Activated T-cell treated with anti-CD3 and anti-CD28 coated beads for 48 hours (primary cell): ENCODE data around the gene PIM2.
"Not testable (repeated sequence)": the region's sequence is repeated elsewhere in the genome, so short reads cannot be mapped to it uniquely, and the experiment has no call there.

ENCODE experiments used
- DNase-seq: peaks from one replicate; pipeline ENCODE4 v3.0.0-alpha.2; 2020; ENCODE audit warnings: low read depth

Gene PIM2

DNA sequence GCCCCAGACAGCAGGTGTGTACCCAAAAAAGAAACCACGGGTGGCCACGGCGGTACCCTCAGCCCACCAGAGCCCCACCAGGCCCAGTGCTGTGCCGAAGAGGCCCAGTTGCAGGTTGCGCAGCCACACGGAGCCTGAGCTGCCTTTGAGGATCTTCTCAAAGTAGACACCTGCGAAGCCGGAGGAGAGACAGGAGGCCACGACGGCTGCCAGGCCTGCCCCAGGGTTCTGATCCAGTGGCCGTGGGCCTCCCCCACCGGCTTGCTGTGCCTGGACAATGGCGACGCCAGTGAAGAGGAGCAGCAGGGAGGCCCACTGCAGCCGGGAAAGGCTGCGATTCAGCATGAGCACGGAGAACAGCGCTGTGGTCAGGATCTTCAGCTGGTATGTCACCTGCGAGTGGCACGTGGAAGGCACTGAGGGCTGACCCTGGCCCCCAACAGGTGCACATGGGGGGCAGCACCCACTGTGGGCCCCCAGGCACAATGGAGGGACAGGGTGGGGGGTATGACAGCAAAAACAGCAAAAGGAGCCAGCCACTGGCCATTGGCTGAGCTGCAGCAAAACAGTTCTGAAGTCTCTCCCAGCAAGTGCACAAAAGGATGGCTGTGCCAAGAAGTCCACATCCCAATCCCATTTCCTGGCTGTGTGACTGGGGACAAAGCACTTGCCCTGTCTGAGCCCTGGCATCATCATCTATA is 13.6 kb downstream of the PIM2 start:
- no peak for DNase-seq

DNA sequence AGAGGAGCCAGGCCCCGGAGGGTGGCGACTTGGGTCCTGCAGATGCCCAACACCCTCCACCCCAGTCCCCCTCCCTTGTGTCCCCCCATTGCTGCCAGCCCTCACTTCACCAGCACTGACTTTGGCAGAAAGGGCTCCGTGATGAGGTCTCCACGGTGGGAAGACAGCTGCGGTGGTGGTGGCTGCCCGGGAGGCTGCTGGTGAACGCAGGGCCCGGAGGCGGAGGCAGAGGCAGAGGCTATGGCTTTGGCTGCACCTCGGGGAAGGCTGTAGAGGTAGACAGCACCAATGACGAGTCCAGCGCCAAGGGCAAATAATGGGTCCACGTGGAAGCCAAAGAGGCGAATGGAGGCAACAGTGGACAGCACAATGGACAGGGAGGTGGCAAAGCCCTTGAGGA is 14.2 kb downstream of the PIM2 start:
- DNase-seq: no peak

DNA sequence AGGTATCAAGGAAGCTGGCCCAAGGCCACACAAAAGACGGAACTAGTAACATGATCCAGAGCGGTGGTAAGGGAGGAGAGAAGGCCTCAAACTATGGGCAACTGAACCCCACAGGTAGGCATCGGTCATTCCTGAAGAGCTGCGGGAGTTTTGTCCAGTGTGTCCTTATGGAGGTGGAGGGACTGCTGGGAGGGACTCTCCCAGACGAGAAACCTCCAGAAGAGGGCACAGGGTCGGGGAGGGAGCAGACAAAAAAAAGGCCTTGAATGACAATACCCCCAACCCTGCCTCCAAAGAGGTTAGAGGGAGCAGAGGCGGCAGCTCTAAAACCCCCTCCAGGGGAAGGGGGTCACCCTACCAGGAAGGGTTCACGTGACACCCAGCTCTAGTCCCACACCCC is 14.6 kb downstream of the PIM2 start:
- no peak for DNase-seq

DNA sequence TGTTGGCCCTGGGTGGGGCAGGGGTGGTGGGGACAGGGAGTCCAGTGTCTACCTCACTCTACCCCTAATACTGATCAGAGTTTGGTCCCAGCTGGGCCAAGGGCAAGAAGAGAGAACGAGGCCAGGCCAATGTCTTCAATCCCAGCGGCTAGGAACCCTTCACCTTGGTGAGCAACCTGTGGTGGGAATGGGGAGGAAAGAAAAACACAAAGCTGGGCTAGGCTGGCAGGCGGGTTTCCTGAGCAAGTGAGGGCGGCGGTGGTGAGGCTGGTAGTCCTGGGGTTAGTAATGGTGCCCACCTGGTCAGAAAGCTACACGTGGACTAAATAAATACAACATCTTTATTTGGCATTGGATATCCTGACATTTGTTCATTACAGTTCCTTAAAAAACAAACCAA is 15.5 kb downstream of the PIM2 start:
- DNase-seq: no peak

DNA sequence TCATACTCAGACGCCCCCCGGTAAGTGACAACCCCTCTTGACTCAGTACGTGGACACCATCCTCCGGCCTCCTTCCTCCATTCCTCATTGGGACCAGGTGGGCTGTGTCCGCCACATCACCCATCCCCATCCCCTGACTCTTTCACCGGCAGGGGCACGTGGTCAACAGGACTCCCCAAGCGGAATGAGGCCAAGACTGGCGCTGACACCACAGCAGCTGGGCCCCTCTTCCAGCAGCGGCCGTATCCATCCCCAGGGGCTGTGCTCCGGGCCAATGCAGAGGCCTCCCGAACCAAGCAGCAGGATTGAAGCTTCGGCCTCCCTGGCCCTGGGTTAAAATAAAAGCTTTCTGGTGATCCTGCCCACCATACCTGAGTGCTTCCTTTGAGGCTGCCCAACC is 16.0 kb downstream of the PIM2 start:
- DNase-seq: no peak

DNA sequence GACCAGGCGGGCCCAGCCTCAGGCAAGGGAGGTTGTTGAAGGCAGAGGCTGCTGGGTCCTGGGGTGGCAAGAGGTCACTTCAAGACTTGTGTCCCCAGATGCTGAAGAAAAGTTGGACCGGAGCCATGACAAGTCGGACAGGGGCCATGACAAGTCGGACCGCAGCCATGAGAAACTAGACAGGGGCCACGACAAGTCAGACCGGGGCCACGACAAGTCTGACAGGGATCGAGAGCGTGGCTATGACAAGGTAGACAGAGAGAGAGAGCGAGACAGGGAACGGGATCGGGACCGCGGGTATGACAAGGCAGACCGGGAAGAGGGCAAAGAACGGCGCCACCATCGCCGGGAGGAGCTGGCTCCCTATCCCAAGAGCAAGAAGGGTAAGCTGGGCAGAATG is 16.7 kb downstream of the PIM2 start:
- no peak for DNase-seq

DNA sequence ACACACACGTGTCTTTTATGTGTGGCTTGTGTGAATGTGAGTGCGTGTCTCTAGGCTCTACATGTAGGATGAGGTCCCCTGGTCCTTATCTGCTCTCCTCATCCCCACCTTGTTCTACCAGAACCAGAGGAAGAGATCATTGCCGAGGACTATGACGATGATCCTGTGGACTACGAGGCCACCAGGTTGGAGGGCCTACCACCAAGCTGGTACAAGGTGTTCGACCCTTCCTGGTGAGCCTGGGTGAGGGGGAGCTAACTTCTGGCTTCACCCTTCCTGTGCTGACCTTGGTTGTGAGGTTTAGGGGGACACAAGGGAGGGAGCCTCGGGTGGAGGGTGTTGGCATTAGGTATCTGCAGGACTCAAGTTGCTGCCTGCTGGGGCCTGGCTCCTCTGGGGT is 17.8 kb downstream of the PIM2 start:
- DNase-seq: no peak

DNA sequence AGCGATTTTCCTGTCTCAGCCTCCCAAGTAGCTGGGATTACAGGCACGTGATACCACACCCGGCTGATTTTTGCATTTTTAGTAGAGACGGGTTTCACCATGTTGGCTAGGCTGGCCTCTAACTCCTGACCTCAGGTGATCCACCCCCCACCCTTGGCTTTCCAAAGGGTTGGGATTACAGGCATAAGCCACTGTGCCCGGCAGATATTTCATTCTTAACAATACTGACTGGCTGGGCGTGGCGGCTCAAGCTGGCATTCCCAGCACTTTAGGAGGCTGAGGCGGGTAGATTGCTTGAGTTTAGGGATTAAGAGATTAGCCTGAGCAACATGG is 19.8 kb downstream of the PIM2 start:
- no peak for DNase-seq

DNA sequence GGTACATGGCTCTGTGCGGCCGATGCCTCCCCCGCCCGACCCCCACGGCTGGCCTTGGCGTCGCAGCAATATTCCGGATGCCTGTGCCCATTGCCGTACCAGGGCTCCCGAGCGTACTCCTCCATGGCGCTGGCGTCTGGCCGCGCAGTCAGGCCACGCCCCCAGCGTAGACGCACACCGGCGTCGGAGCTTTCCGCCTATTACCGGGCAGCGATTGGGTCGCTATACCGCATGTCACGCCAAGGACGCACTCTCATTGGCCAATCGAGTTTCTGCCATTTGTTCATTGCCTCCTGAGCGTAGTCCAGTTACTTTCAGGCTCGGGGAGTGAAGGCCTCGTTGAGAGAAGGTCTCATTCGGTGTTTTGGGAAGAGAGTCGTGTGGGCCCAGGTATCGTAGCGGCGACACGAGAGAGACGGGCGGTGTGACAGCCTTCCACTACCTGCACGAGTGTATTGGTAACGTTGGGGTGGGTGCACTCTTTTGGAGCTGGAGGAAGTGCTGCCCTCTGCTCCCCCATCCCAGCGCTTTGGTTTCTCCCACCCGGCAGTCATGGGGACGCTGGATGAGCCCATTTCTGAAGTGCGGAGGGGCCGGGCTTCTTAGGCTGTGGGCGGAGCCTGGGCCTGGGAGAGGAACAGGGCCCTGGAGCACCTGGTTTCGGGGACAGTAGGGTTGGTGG is 21.1 kb downstream of the PIM2 start, which contains the start of the genes PQBP1 and TIMM17B:
TSS of gene PQBP1 (plus strand) at position 306 of the 682 bp plus-strand sequence. CDS start 580 bp downstream, outside the sequence.
TSS of gene TIMM17B (minus strand) at position 144 of the 682 bp plus-strand sequence. CDS start at position 125, 19 bp downstream.
- DNase-seq: peak; percentile 80

DNA sequence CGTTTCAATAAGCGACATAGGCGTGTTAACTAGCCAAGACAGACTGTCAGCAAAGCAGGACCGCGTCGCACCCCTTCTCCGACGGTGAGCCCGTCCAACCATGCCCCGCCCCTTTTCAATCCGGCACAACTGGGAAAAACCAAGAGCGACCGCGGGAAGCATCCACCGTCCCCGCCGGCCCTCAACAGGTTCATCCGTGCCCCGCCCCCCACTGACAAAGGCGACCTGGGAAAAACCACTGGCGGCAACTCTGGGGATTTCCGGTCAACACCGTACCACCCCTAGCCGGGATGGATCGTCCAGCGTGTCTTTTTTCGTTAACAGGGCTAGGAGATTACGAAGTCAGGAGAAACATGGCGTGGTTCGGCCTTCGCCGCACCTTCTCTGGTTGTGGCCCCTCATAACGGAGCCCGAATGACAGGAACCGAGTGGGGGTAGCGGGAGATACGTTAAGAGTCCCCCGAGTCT is 21.6 kb downstream of the PIM2 start:
- peak; percentile 55 for DNase-seq

DNA sequence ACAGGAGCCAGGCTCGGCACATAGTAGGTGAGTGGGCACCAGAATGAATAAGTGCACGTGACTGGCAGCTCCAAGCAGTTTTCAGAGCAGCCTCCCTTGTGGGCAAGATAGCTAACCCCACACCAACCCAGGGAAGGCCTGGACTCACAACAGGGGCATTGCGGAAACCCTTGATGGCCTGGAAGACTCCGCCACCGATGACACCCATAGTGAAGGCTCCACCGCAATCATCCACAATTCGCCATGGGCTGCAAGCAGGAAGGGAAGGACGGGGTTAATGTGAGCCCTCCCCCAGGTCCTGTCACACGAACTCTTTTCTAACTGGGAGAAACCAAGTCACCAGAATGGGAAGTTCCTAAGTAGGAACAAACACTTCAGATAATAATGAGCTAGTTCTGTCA is 22.2 kb downstream of the PIM2 start:
- DNase-seq: no peak

DNA sequence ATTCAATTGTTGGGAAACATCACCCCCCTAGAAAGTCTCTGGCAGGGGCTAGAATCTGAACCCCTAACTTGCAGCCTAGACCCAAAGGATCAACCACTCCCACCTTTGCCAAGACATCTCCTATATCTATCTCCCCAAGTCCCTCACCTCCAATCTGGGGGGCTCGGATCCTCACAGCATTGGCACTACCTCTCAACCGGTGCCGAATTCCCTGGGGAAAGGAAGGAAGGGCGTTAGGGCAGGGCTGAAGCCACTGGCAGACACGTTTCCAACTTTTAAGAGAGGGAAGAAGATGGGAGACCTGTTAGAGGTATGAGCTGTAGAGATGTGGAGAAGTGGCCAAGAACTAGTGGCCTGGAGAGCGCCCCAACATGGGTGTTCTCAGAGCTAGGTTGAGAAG is 23.9 kb downstream of the PIM2 start:
- no peak for DNase-seq

DNA sequence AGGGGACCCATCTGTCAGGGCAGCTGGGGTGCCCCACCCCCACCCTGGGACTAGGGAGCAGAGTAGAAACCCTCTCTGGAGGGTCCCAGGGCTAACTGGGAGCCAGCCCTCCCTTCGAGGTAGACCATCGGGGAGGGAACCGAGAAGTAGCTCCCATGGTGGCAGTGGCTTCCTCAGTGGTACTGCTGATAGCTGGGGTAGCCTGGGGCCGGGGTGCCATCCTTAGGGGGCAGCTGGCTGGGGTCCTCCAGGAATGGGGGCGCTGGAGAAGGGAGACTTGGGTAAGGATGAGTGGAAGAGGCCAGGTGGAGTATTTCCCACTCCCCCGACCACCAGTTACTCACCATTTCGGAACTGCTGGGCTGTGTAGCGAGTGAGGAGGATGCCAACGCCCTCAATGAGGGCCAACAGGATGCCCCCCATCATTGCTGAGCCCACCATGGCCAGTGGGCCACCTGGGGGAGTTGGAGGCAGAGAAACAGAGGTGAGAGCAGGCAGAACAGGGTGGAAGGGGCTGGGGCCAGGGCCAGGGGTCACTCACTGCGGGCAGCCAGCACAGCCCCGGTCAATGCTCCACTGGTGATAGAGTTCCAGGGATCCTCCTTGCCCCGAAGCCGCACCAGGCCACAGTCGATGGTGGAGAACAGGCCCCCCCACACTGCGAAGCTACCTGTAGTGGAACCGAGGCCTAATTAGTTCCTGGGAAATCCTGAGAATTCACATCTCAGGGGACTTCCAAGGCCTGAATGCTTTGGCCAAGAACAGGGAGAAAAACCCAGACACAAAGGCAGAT is 25.1 kb downstream of the PIM2 start:
- DNase-seq: no peak

DNA sequence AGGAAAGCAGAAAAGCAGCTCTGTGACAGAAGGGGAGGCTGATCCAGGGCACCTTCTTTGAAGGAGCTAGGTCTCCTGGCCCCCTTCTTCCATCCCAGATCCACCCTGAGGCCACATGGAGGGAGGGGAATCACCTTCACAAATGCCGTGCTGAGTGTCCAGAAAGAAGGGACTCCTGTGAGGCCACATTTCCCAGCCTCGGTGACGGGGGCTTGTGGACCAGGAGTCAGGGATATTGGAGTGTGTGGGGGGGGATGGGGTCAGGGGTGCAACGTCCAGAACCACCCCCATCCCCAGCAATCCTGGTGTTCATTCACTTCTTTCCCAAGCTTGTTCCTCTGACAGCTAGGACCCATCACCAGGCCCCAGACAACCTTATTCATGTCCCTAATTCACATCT is 25.9 kb downstream of the PIM2 start:
- no peak for DNase-seq

DNA sequence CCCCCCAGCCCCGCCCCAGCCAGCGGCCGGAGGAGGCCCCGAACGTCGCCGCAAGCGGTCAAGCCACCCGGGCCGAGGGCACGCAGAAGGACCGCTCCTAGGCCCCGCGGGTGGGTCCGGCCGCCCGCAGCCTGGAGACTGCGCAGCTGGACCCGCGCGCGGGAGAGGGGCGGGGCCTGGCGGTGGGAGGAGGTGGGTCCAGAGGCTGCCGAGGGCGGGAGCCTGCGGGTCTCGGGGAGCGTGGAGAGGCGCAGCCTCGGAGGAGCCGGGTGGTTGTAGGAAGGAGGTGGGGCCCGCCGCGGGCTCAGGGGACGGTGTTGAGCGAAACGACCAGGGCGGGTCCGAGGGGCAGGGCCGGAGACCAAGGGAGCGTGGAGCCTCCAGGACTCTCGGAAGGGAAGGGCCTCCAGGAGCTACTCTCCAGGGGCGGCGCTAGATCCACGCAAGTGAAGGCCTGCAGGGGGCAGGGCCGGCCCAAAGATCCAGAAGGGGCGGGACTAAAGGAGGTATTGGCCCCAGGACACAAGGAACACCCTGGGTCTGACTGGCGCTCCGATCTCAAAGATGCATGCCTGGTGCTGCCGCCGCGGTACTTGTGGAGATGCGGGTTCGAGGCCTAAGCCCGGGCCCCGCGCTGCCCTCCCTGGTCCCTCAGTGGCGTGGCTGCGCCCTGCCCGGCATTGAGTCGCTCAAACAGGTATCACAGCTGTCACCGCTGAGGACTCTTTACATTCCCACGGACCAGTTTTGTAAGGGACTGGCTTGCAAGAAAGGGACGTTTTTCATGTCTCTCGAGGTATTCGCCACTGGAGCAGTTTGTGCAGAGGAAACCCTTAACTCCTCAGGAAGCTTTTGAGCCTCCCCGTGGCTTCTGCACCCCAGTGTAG is 27.2 kb downstream of the PIM2 start:
- DNase-seq: peak; percentile 65

DNA sequence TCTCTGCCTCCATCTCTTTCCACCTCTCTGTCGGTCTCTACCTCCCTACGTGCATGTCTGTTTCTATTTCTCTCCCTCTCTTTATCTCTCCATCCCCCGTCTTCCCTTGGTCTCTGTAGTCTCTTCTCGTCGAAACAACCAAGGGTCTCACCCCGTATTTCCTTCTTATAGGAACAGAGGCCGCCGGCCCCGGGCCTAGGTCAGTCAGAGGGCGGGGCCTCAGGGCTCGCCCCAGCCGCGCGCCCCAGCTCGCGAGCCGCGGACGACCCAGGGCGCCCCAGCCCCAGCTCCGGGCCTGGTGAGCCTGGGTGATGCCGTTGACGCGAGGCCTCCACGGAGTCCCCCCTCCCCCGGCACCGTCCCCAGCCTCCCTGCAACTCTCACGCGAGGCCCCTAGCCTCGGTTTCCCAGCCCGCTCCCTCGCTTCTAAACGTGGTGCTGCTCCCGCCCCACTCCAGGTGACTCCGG is 27.9 kb downstream of the PIM2 start:
- no peak for DNase-seq

DNA sequence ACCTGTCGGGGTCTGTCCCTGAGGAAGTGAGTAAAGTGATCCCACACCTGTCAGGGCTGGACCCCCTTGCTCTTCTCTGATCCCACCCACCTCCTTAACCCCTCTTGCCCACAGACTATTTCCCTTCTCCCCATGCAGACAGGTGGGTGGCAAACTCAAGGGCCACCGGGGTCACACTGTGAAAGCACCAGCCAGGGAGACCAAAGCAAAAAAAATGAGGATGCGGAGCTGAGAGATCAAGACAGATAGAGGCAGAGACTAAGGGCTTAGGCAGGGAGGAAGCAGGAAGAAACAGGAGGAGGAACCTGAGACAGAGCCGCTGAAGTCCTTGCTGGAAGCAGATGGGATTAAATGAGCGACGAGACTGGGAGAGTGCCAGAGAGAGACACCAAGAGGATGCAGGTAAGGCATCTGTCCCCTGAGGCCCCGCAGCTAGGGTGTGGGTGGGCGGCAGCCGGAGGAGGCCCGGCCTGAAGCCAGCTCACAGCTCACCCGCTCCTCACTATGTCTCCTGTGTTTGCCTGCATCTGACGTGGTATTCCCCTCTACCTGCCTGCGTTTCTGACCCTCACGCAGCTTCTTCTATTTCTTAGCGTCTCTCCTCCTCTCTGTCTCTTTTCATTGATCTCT is 28.4 kb downstream of the PIM2 start:
- no peak for DNase-seq

DNA sequence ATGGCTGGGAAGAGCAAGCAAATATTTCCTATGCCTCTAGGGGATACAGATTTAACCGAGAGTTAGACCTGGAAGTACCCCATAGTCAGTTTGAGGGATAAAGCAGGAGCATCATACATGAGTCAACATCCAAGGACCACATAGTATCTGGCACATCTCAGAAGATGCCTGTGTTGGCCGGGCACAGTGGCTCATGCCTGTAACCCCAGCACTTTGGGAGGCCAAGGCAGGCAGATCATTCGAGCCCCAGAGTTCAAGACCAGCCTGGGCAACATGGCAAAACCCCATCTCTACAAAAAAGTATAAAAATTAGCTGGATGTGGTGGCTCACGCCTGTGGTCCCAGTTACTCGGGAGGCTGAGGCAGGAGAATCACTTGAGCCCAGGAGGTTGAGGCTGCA is 32.2 kb downstream of the PIM2 start:
- DNase-seq: not testable (repeated sequence)

DNA sequence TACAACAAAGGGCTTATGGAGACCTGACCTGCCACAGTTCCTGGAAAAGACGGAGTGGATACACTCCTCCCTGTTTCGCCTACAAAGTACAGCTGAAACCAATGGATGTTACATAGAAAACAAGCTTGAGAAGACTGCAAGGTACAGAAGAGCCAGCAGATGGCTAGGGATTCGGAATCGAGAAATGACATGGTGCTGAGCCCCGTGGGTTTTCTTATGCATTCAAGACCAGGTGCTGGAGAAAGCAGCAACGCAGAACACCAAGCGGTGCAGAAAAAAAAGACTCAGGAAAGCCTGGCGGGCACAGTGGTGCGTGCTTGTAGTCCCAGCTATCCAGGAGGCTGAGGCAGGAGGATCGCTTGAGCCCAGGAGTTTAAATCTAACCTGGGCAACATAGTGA is 35.1 kb downstream of the PIM2 start:
- DNase-seq: no peak

DNA sequence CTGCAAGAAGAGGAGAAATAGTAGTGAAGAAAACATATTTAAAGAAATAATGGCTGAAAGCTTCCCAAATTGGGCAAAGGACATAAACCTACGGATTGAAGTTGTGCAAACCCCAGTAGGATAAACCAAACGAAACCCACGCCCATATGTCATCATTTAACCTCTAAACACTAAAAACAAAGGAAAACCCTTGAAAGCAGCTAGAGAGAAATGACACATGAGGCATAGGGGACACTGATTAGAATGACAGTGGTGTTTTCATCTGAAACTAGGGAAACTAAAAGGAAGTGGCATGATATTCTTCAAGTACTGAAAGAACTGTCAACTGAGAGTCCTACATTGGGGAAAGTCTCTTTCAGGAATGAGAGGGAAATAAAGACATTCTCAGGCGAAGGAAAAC is 41.9 kb downstream of the PIM2 start:
- DNase-seq: not testable (repeated sequence)

DNA sequence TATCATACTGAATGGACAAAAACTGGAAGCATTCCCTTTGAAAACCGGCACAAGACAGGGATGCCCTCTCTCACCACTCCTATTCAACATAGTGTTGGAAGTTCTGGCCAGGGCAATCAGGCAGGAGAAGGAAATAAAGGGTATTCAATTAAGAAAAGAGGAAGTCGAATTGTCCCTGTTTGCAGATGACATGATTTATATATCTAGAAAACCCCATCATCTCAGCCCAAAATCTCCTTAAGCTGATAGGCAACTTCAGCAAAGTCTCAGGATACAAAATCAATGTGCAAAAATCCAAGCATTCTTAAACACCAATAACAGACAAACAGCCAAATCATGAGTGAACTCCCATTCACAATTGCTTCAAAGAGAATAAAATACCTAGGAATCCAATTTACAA is 46.8 kb downstream of the PIM2 start:
- not testable (repeated sequence) for DNase-seq
